K562 (cell line): ENCODE data around the gene WNK2. TPM values are rescaled to one million over a fixed set of nuclear protein-coding genes. Genes with fewer than 3 reads are reported as not detected.

Experiments used
- ATAC-seq: fragments of 200-7000 bp; cut with Tn5 transposase; 3 replicates; pipeline ENCODE4 v1.9.1; 2020; ENCODE audit warnings: moderate library complexity
- BruUV-seq: library from RNA; stranded (reverse); fragments of 400-500 nt; replicated peaks from 2 replicates; lab custom pipeline; 2021; lab: Mats Ljungman, UMichigan
- CTCF ChIA-PET: fragments of 300-600 bp; formaldehyde crosslinking; extraction: SDS; loops from one replicate; lab custom pipeline; 2021; ENCODE audit warnings: low intra/inter-chr PET ratio; lab: Yijun Ruan, JAX
- POLR2A ChIA-PET: fragments of 300-600, 350-650 bp; sonication (Branson Sonifier 250); formaldehyde crosslinking; extraction: SDS; loops from one replicate; lab custom pipeline; 2021; ENCODE audit warnings: antibody characterized with exemption, inconsistent platforms; lab: Yijun Ruan, JAX
- DNase-seq, 4 experiments: peaks; one replicate each; pipeline versions ENCODE4 v3.0.0 to v3.0.0-alpha.2; 2011 to 2018; ENCODE audit warnings: low spot score in 3 of 4, mixed read lengths in 3 of 4; ENCODE audit errors: extremely low read depth in 1 of 4
- FAIRE-seq: peaks from 2 replicates; lab custom pipeline; 2011; peaks lifted over from hg19 to GRCh38; lab: Jason Lieb, UNC
- H2AFZ ChIP-seq: 2 replicates; pipeline ENCODE4 v1.6.0; 2011; ENCODE audit warnings: low read depth, low read length, control low read depth, inconsistent platforms
- H3K27ac ChIP-seq: fragments of 200-600 bp; 3 replicates; pipeline ENCODE4 v1.8.0; 2011; ENCODE audit warnings: low read depth, mild to moderate bottlenecking, control low read depth, inconsistent platforms, low read length, moderate library complexity, mixed read lengths; ENCODE audit errors: extremely low read depth
- H3K27me3 ChIP-seq, 2 experiments: fragments of 300-600 bp in 1 of 2; 2 replicates in 1 of 2; 3 replicates in 1 of 2; pipeline versions ENCODE4 v1.6.0 to v1.8.0; 2011; ENCODE audit warnings: inconsistent platforms in 2 of 2, low read length in 2 of 2, mild to moderate bottlenecking in 1 of 2, mixed read lengths in 1 of 2, moderate library complexity in 1 of 2; ENCODE audit not compliant: control insufficient read depth in 2 of 2, insufficient read depth in 2 of 2
- H3K36me3 ChIP-seq: fragments of 300-600 bp; 3 replicates; pipeline ENCODE4 v1.8.0; 2011; ENCODE audit warnings: mild to moderate bottlenecking, low read length, inconsistent platforms; ENCODE audit not compliant: control insufficient read depth, insufficient read depth
- H3K4me1 ChIP-seq, 2 experiments: fragments of 200-600 bp in 1 of 2; replicated peaks in 1 of 2; 2 replicates in 1 of 2; 3 replicates in 1 of 2; pipeline versions ENCODE4 v1.5.1 to v1.8.0; 2011; ENCODE audit warnings: inconsistent platforms in 2 of 2, low read length in 2 of 2, mild to moderate bottlenecking in 1 of 2, mixed read lengths in 1 of 2, moderate library complexity in 1 of 2; ENCODE audit not compliant: control insufficient read depth in 2 of 2, insufficient read depth in 2 of 2
- H3K4me2 ChIP-seq: 2 replicates; pipeline ENCODE4 v1.6.1; 2011; ENCODE audit warnings: low read length, control low read depth, inconsistent platforms, mixed read lengths; ENCODE audit not compliant: insufficient read depth
- H3K4me3 ChIP-seq: fragments of 200-600 bp; sonication (generic), shearing (Covaris generic); 2 replicates; pipeline ENCODE4 v1.5.1; 2016; ENCODE audit warnings: control low read depth, inconsistent platforms
- H3K79me2 ChIP-seq: fragments of 200-600 bp; 3 replicates; pipeline ENCODE4 v1.8.0; 2011; ENCODE audit warnings: low read length, inconsistent platforms; ENCODE audit not compliant: control insufficient read depth, insufficient read depth
- H3K9ac ChIP-seq, 2 experiments: 2 replicates each; pipeline versions ENCODE4 v1.6.0 to v1.6.1; 2011; ENCODE audit warnings: low read depth in 2 of 2, low read length in 2 of 2, control low read depth in 1 of 2, inconsistent platforms in 1 of 2, mild to moderate bottlenecking in 1 of 2, mixed read lengths in 1 of 2; ENCODE audit not compliant: insufficient read depth in 1 of 2
- H3K9me1 ChIP-seq: one replicate; pipeline ENCODE4 v1.6.0; 2011; ENCODE audit warnings: inconsistent platforms, mild to moderate bottlenecking, low read length, moderate library complexity; ENCODE audit not compliant: control insufficient read depth, insufficient read depth
- H3K9me3 ChIP-seq: replicated peaks from 2 replicates; pipeline ENCODE4 v1.5.1; 2011; ENCODE audit warnings: low read depth, low read length, inconsistent platforms; ENCODE audit not compliant: control insufficient read depth, insufficient read depth
- H4K20me1 ChIP-seq: replicated peaks from 2 replicates; pipeline ENCODE4 v1.6.1; 2011; ENCODE audit warnings: low read length, inconsistent platforms, mixed read lengths; ENCODE audit not compliant: control insufficient read depth, insufficient read depth
- MLLT1 ChIP-seq, 2 experiments: fragments of 450-650 bp; IDR thresholded peaks; 2 replicates each; pipeline ENCODE4 v1.6.1; 2016
- SAP30 ChIP-seq: fragments of 200-600 bp; sonication (generic); IDR thresholded peaks from 2 replicates; pipeline ENCODE4 v1.6.1; 2012; ENCODE audit warnings: borderline replicate concordance, low read depth, mild to moderate bottlenecking, moderate library complexity, low read length, control low read depth, inconsistent platforms; ENCODE audit not compliant: insufficient read depth, poor library complexity, severe bottlenecking
- ZNF3 ChIP-seq: fragments of 250-450 bp; sonication (Bioruptor Pico); IDR thresholded peaks from 2 replicates; pipeline ENCODE4 v1.5.0; 2021; ENCODE audit warnings: mild to moderate bottlenecking, moderate library complexity
- WGBS: fragments of 100-300 bp; shearing (Covaris generic); methylation state at CpG from one replicate; pipeline ENCODE4 v1.1.6; 2016; ENCODE audit warnings: low coverage, mixed read lengths; ENCODE audit not compliant: insufficient coverage; ENCODE audit errors: missing lambda C conversion rate; 5-methylcytosine and 5-hydroxymethylcytosine counted together
- in situ Hi-C: fragments of 300-500 bp; cut with MboI; formaldehyde crosslinking; loops from 4 replicates; pipeline ENCODE4 v1.15.0; 2018; ENCODE audit warnings: inconsistent platforms, mixed read lengths
- intact Hi-C: fragments of 100-400 bp; cut with micrococcal nuclease; formaldehyde crosslinking; loops from 2 replicates; pipeline ENCODE4 v1.14.2; 2022
- polyA plus RNA-seq, 8 experiments: library from polyadenylated mRNA; depleted of rRNA in 4 of 8; stranded (reverse) in 5 of 8; unstranded in 3 of 8; fragments of >200 nt; fragmentation: Nextera tagmentation in 2 of 8; fragmentation: Illumina TruSeq in 1 of 8; extraction: Ambion mirVana in 2 of 8; extraction: Trizol in 1 of 8; gene quantifications; 2 replicates each; pipeline versions ENCODE4 v1.2.1 to v1.2.3, GENCODE V29; 2011 to 2014; ENCODE audit warnings: inconsistent platforms in 1 of 8, missing spikeins in 1 of 8
- total RNA-seq, 7 experiments: library from RNA; depleted of rRNA in 6 of 7; stranded (reverse); fragments of >200 nt in 6 of 7; fragmentation: Illumina TruSeq in 2 of 7; extraction: Trizol in 2 of 7; gene quantifications; 2 replicates each; pipeline versions ENCODE4 v1.2.1 to v1.2.3, GENCODE V29; 2011 to 2021; ENCODE audit warnings: low replicate concordance in 1 of 7

WNK2 gene
- total and polyA plus RNA-seq, 9 of the 15 experiments (the other 6 are each of a cell fraction or from before 2014, with no cell fraction given) = 0.36 to 3.3 (median 0.64) TPM; not detected in 2

GRCh38 chr9:93266521-93267001 is 82.6 kb downstream of the WNK2 start:
- Histone ChIP-seq H3K9ac (no peak overlapping the region), H3K4me1 (peaks cover 0 to 7% of the 10 kb centered on the region in 2 experiments; a peak in 1 of 5 replicates), H3K79me2 (no peaks in the 10 kb centered on the region), H3K9me3 (no peaks in the 10 kb centered on the region), H4K20me1 (peaks cover 11% of the 10 kb centered on the region)
- POLR2A ChIA-PET = interaction anchor here (0.7 kb wide), 1 partner anchor 52 kb away, joined by 3 read pairs; no protein-coding TSS in a partner anchor
- no peak for TF ChIP-seq MLLT1 (IDR thresholded peaks at IDR 0.05)
- TF ChIP-seq SAP30 = no peak
- TF ChIP-seq ZNF3 = no peak
- TF ChIP-seq, all 486 proteins: peak for 0
- Histone ChIP-seq H3K27ac (no peak overlapping the region), H3K4me2 (no peak overlapping the region), H2AFZ (no peak overlapping the region), H3K4me3 (no peak overlapping the region), H3K27me3 (peaks cover 16 to 71% of the 10 kb centered on the region in 2 experiments), H3K36me3 (no peaks in the 10 kb centered on the region), H3K9me1 (peaks cover 2% of the 10 kb centered on the region)
- no peak for FAIRE-seq
- CTCF ChIA-PET = no interaction called here
- WGBS = 1% methylated on average over 5 of the region's 6 CpGs
- intact Hi-C loops (no loop called here), in situ Hi-C loops (no loop called here)
- DNase-seq = peak in 1 of 4 experiments; percentile 4
- ATAC-seq = no peak
- BruUV-seq = no TSS peak
